Measurements from ENCODE around the gene UXS1.

Gene UXS1

DNA sequence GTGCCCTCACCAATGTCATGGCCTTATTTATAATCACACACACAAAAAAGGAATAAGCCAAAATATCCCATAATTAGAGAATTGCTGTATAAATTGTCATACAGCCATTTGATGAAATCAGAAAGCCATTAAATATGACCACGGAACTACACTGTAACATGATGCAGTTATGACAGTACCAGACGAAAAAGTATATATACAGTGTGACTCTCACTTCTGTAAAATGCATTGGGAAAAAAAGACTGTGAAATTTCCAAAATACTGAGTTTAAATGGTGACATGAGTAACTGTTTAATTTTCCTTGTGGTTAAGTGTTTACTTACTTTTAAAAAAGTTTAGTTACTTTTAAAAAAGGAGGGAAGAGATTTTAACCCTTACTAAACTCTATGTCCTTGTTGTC, 25.4 kb downstream of the UXS1 start:
- TF ChIP-seq, protein P1, sequence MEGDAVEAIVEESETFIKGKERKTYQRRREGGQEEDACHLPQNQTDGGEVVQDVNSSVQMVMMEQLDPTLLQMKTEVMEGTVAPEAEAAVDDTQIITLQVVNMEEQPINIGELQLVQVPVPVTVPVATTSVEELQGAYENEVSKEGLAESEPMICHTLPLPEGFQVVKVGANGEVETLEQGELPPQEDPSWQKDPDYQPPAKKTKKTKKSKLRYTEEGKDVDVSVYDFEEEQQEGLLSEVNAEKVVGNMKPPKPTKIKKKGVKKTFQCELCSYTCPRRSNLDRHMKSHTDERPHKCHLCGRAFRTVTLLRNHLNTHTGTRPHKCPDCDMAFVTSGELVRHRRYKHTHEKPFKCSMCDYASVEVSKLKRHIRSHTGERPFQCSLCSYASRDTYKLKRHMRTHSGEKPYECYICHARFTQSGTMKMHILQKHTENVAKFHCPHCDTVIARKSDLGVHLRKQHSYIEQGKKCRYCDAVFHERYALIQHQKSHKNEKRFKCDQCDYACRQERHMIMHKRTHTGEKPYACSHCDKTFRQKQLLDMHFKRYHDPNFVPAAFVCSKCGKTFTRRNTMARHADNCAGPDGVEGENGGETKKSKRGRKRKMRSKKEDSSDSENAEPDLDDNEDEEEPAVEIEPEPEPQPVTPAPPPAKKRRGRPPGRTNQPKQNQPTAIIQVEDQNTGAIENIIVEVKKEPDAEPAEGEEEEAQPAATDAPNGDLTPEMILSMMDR (IDR thresholded peaks at IDR 0.05; ENCODE audit: borderline replicate concordance, insufficient read depth, low read depth, low read length), result no peak
- no peak overlapping the region for H3K4me3 ChIP-seq (ENCODE audit: low read depth, low read length)

DNA sequence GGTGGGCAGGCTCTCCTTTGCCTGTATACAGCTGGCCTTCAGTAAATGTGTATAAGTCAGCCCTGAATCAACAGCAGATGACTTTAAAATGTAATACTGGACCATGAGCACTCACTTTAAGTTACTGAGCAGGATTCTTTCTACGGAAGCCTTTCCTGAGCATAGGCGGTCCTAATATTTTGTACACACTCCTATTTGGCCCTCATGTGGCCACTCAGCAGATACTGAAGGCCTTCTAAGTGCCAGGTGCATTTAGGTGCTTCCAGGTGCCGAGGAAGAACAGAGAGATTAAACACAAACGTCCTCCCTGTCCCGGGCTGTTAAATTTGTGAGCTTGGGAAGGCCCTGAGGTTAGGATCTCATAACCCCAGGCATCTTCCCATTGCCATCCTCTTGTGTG, 27.0 kb downstream of the UXS1 start:
- TF ChIP-seq, protein P1 (IDR thresholded peaks at IDR 0.05; ENCODE audit: borderline replicate concordance, insufficient read depth, low read depth, low read length), result no peak
- H3K4me3 ChIP-seq (ENCODE audit: low read depth, low read length), result no peak overlapping the region

DNA sequence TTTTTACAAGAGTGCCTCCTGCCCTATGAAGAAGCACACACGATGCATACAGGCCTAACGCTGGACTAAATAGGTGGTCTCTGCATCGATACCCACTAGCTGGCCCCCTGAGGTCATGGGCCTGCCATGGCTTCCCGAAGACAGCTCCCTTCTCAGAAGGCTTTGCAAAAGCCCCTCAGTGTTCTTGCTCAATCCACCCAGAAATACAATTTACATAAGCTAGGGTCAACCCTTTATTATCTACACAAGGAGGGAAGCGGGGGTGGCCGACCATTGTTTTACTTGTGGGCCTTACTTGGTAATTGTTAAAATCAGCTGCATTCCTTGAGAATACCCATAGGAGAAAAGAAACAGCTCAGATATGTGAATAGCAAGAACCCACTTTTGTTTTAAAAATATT, 28.5 kb downstream of the UXS1 start:
- TF ChIP-seq, protein P1 (IDR thresholded peaks at IDR 0.05; ENCODE audit: borderline replicate concordance, insufficient read depth, low read depth, low read length), result no peak

DNA sequence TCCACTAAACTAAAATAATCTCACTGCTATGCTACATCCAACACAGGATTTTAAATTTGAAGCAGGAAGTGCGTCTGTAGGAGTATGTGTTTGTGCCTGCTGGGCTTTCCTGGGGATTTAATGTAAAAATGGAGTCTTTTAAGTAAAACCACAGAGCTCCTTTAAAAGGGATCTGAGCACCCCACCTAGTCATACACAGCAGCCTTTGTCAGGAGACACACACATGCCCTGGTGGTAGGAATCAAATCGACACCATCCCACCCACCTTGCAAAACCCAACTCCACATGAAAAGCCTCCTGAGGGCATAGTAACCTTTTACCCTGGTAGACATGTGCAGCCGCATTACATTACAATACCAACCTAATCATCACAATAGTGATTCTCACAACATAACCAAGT, 29.1 kb downstream of the UXS1 start:
- TF ChIP-seq, protein P1 (IDR thresholded peaks at IDR 0.05; ENCODE audit: borderline replicate concordance, insufficient read depth, low read depth, low read length), result no peak
- no peak overlapping the region for H3K4me3 ChIP-seq (ENCODE audit: low read depth, low read length)

More for the DNA sequence above, 28.5 kb downstream of the UXS1 start:
- no peak overlapping the region for H3K4me3 ChIP-seq (ENCODE audit: low read depth, low read length)

DNA sequence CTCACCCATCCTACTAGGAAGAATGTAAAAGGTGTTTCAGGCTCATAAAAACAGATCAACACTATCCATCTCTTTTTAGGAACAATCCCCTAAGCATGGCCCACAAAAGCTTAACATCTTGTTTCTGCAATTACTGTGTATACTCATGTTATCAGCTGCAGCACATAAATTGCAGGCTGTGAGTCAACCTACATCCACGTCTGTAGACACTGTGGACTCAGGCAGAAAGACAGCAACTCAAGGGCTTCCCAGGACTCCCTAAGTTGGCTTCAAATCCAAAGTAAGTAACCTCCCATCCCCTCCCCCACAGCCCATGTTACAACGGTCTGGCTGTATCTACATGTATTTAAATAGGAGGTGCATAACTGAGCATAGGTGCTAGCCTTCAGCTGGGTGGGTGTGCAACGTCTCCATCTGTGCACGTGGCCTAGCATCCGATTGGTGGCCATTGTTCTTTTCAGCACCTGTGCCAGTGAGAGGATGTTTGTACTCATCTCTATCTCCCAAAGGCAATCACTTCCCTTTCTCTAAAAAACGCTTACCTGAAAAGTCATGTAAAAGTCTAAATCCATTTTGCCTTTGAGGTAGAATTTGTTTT, 30.1 kb downstream of the UXS1 start:
- H3K4me3 ChIP-seq (ENCODE audit: low read depth, low read length), result no peak overlapping the region
- TF ChIP-seq, protein P1 (IDR thresholded peaks at IDR 0.05; ENCODE audit: borderline replicate concordance, insufficient read depth, low read depth, low read length), result no peak

DNA sequence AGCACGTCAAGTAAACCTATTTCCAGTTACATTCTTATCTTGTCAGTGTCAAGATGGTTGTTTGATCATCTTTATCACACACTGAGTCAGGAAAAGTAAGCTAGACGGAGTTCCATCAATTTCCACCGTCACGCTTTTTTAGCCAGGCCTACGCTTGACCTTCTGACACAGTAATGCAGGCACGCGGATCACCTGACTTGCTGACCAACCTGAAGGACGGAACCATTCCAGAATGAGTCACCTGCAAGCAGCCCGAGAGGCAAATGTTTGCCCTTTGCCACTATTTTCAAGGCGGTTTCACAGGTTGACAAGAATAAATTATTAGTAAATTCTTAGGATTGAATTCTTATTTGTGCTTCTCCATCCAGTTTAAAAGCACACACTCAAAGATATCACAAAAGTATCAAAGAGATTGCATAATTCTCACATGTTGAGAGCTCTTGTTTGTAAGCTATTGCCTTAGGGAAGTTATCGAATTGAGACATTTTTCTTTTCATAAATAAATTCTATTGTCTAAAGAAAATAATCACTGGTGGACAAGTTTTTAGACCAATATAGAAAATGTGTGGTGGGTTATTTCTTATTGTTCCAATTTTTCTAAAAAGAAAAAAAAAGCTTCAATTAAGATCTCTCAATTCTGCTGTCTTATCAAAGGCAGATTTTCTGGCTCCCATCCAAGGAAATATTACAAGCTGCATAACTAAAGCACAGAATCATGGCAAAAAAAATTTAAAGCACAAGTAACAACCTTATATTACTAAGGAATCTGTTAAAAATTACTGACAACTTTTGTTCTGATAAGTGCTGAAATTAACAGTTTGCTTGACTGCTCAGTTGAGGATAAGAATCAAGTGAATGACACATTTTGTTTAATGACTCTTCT, 31.9 kb downstream of the UXS1 start:
- TF ChIP-seq, protein P1 (IDR thresholded peaks at IDR 0.05; ENCODE audit: borderline replicate concordance, insufficient read depth, low read depth, low read length), result no peak
- H3K4me3 ChIP-seq (ENCODE audit: low read depth, low read length), result no peak overlapping the region

DNA sequence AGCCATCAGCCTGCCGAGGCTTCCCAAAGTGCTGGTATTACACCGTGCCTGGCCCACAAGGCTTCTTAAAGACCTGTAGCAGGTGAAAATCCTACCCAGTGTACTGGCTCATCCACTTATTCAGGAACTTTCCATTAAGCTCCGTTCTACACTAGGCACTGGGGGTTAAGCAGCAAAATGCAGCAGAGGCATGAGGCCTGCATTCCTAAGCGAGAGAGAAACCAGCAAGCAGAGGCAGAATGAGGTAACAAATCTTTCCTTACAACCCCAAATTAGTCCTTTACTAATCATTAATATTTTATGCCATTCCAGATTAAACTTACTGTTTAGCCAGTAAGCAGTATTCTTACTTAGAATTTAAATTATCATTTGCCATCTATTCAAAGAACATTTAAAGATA, 32.8 kb downstream of the UXS1 start:
- TF ChIP-seq, protein P1 (IDR thresholded peaks at IDR 0.05; ENCODE audit: borderline replicate concordance, insufficient read depth, low read depth, low read length), result no peak
- no peak overlapping the region for H3K4me3 ChIP-seq (ENCODE audit: low read depth, low read length)

Data from GM12875 (cell line).